GM21526 (cell line): ENCODE results near the gene NBR1.
"Not testable (repeated sequence)": the region's sequence is repeated elsewhere in the genome, so short reads cannot be mapped to it uniquely, and the experiment has no call there.

ENCODE experiments used
- ATAC-seq: cut with Tn5 transposase; IDR thresholded peaks from one replicate; pipeline ENCODE4 v1.9.1; 2021; ENCODE audit warnings: moderate library complexity; ENCODE audit not compliant: unreplicated experiment, low FRiP score

NBR1 gene

DNA sequence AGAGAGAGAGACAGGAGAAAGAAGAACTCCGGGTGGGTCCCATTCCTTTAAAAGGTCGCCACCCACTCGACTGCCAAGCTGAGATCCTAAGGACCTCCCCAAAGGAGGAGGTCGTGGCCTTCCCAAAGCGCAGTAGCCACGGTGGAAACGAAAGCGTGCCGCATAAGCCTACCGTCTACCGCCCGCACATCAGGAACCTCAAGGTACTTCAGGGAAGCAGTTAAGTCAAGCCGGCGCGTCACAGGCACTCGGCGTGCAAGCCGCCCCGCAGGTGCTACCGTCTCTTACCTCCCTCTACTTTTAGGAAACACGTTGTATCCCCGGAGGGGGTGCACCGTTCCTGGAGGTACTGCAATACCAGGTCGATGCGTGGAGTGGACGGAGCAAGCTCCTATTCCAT is 68.6 kb downstream of the NBR1 start:
- not testable (repeated sequence) for ATAC-seq

DNA sequence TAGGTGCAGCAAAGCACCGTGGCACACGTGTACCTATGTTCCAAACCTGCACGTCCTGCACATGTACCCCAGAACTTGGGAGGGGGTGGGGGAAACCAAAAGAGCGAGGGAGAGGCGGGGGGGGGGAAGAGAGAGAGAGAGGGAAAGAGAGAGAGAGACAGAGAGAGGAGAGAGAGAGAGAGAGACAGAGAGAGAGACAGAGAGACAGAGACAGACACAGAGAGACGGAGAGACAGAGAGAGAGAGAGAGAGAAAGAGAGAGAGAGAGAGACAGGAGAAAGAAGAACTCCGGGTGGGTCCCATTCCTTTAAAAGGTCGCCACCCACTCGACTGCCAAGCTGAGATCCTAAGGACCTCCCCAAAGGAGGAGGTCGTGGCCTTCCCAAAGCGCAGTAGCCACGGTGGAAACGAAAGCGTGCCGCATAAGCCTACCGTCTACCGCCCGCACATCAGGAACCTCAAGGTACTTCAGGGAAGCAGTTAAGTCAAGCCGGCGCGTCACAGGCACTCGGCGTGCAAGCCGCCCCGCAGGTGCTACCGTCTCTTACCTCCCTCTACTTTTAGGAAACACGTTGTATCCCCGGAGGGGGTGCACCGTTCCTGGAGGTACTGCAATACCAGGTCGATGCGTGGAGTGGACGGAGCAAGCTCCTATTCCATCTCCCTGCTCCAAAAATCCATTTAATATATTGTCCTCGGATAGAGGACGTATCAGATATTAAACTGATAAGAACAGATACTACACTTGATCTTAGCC is 69.8 kb downstream of the NBR1 start:
- not testable (repeated sequence) for ATAC-seq

DNA sequence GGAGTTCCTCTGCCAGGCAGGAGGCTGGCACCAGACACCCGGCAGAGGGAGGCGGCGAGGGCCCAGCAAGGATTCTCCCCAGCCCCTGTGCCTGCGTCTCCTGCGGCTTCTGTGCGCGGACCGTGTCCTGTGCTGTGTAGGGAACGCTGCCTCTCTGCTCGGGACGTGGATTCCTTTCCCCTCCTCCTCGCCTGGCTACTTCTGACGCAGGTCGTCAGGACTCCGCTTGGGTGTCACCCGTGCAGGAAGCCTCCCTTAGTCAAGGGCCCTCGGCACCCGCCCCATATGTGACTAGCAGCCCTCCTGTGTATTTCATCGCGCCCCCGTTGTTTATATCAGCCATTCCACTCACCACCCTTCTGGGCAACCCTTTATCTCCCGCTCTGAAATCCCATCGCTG is 75.4 kb downstream of the NBR1 start:
- ATAC-seq = not testable (repeated sequence)
